H1 (cell line): ENCODE results near the gene DCAF6. TPM values are rescaled to one million over a fixed set of nuclear protein-coding genes. Genes with fewer than 3 reads are reported as not detected.

ENCODE experiments used
- CTCF ChIA-PET: fragments of 300-600 bp; sonication (Branson Sonifier 250); formaldehyde crosslinking; loops from one replicate; lab custom pipeline; 2021; ENCODE audit not compliant: partially characterized antibody; lab: Charles Lee
- POLR2A ChIA-PET: fragments of 300-600 bp; sonication (Branson Sonifier 250); formaldehyde crosslinking; loops from one replicate; lab custom pipeline; 2021; ENCODE audit warnings: inconsistent platforms; ENCODE audit not compliant: partially characterized antibody; lab: Charles Lee
- DNase-seq, 2 experiments: peaks; one replicate each; pipeline versions ENCODE4 v3.0.0 to v3.0.0-alpha.2; 2010 to 2022; ENCODE audit warnings: low spot score in 2 of 2, low read depth in 1 of 2, mixed read lengths in 1 of 2
- FAIRE-seq: peaks from 2 replicates; lab custom pipeline; 2011; peaks lifted over from hg19 to GRCh38; lab: Jason Lieb, UNC
- H2AFZ ChIP-seq: 2 replicates; pipeline ENCODE4 v1.8.1; 2012; ENCODE audit warnings: low read length, inconsistent platforms
- H2AK5ac ChIP-seq: 2 replicates; pipeline ENCODE4 v1.6.1; 2013; ENCODE audit warnings: low read depth, low read length
- H2BK120ac ChIP-seq: replicated peaks from 2 replicates; pipeline ENCODE3; 2013; ENCODE audit warnings: low read depth, low read length, inconsistent platforms
- H2BK12ac ChIP-seq: 2 replicates; pipeline ENCODE4 v1.6.1; 2013; ENCODE audit warnings: low read depth, low read length
- H2BK15ac ChIP-seq: 2 replicates; pipeline ENCODE4 v1.6.1; 2013; ENCODE audit warnings: low read length
- H2BK20ac ChIP-seq: 2 replicates; pipeline ENCODE4 v1.6.1; 2013; ENCODE audit warnings: low read length
- H2BK5ac ChIP-seq: 2 replicates; pipeline ENCODE4 v1.6.1; 2013; ENCODE audit warnings: low read depth, low read length
- H3K14ac ChIP-seq: 2 replicates; pipeline ENCODE4 v1.6.1; 2013; ENCODE audit warnings: inconsistent platforms; ENCODE audit not compliant: insufficient read length
- H3K18ac ChIP-seq: 2 replicates; pipeline ENCODE4 v1.6.1; 2013; ENCODE audit warnings: low read length; ENCODE audit errors: extremely low read depth
- H3K23ac ChIP-seq: 2 replicates; pipeline ENCODE4 v1.6.1; 2013; ENCODE audit warnings: inconsistent platforms; ENCODE audit not compliant: insufficient read length
- H3K23me2 ChIP-seq: 2 replicates; pipeline ENCODE4 v1.6.1; 2013; ENCODE audit warnings: low read depth, low read length
- H3K27ac ChIP-seq: 2 replicates; pipeline ENCODE4 v1.6.1; 2011; ENCODE audit warnings: low read depth, low read length, inconsistent platforms
- H3K27me3 ChIP-seq, 4 experiments: replicated peaks in 1 of 4; 1 replicate in 1 of 4; 2 replicates in 3 of 4; pipeline versions ENCODE4 v1.6.1 to v1.8.1; 2011 to 2013; ENCODE audit warnings: low read length in 3 of 4, mild to moderate bottlenecking in 3 of 4, inconsistent platforms in 2 of 4, mixed read lengths in 2 of 4, moderate library complexity in 1 of 4; ENCODE audit not compliant: control insufficient read depth in 3 of 4, insufficient read depth in 3 of 4; ENCODE audit errors: extremely low read depth in 1 of 4
- H3K36me3 ChIP-seq, 4 experiments: 2 replicates each; pipeline versions ENCODE4 v1.6.1 to v1.8.1; 2011 to 2013; ENCODE audit warnings: mild to moderate bottlenecking in 4 of 4, low read length in 3 of 4, moderate library complexity in 2 of 4, control low read depth in 1 of 4, inconsistent platforms in 1 of 4; ENCODE audit not compliant: insufficient read depth in 4 of 4, control insufficient read depth in 2 of 4
- H3K4ac ChIP-seq: replicated peaks from 2 replicates; pipeline ENCODE3; 2013; ENCODE audit warnings: low read length, low read depth, mixed read lengths, inconsistent platforms; ENCODE audit not compliant: insufficient read length
- H3K4me1 ChIP-seq, 4 experiments: replicated peaks in 1 of 4; 1 replicate in 1 of 4; 2 replicates in 3 of 4; pipeline versions ENCODE4 v1.6.1 to v1.8.1; 2011 to 2013; ENCODE audit warnings: low read length in 3 of 4, inconsistent platforms in 2 of 4, mixed read lengths in 1 of 4; ENCODE audit not compliant: insufficient read depth in 4 of 4, control insufficient read depth in 3 of 4
- H3K4me2 ChIP-seq, 2 experiments: 2 replicates each; pipeline versions ENCODE4 v1.6.1 to v1.8.1; 2011 to 2013; ENCODE audit warnings: low read depth in 2 of 2, low read length in 2 of 2, control low read depth in 1 of 2, inconsistent platforms in 1 of 2, mild to moderate bottlenecking in 1 of 2; ENCODE audit not compliant: insufficient read depth in 1 of 2
- H3K4me3 ChIP-seq, 4 experiments: fragments of 200-600, 300-600 bp in 1 of 4; sonication (generic), shearing (Covaris generic), sonication (Bioruptor Twin) in 1 of 4; 2 replicates each; pipeline versions ENCODE4 v1.5.1 to v1.8.1; 2011 to 2016; ENCODE audit warnings: low read length in 4 of 4, low read depth in 3 of 4, control low read depth in 2 of 4, inconsistent platforms in 2 of 4, mild to moderate bottlenecking in 2 of 4, mixed read lengths in 1 of 4, moderate library complexity in 1 of 4; ENCODE audit not compliant: insufficient read depth in 2 of 4; ENCODE audit errors: extremely low read depth in 1 of 4
- H3K56ac ChIP-seq: replicated peaks from 2 replicates; pipeline ENCODE3; 2013; ENCODE audit warnings: low read depth, mild to moderate bottlenecking, mixed read lengths, low read length, inconsistent platforms; ENCODE audit not compliant: insufficient read length
- H3K79me1 ChIP-seq: 2 replicates; pipeline ENCODE4 v1.6.1; 2013; ENCODE audit warnings: low read depth, low read length, control low read depth
- H3K79me2 ChIP-seq, 2 experiments: 2 replicates each; pipeline versions ENCODE4 v1.6.1 to v1.8.1; 2012 to 2013; ENCODE audit warnings: low read length in 2 of 2, mild to moderate bottlenecking in 2 of 2, inconsistent platforms in 1 of 2; ENCODE audit not compliant: insufficient read depth in 2 of 2, control insufficient read depth in 1 of 2
- H3K9ac ChIP-seq, 4 experiments: replicated peaks in 1 of 4; 1 replicate in 1 of 4; 2 replicates in 3 of 4; pipeline versions ENCODE4 v1.6.1 to v1.8.1; 2011 to 2013; ENCODE audit warnings: low read depth in 3 of 4, low read length in 3 of 4, control low read depth in 2 of 4, mild to moderate bottlenecking in 2 of 4, moderate library complexity in 2 of 4, inconsistent platforms in 1 of 4; ENCODE audit errors: extremely low read depth in 1 of 4
- H3K9me3 ChIP-seq, 2 experiments: 2 replicates each; pipeline versions ENCODE4 v1.6.1 to v1.8.1; 2012 to 2013; ENCODE audit warnings: mild to moderate bottlenecking in 2 of 2, moderate library complexity in 2 of 2, control low read depth in 1 of 2, inconsistent platforms in 1 of 2, low read depth in 1 of 2, low read length in 1 of 2, mixed read lengths in 1 of 2; ENCODE audit not compliant: insufficient read depth in 2 of 2
- H4K20me1 ChIP-seq, 2 experiments: replicated peaks in 1 of 2; 2 replicates each; pipeline versions ENCODE3 to v1.8.1; 2011 to 2013; ENCODE audit warnings: inconsistent platforms in 2 of 2, low read length in 2 of 2, mild to moderate bottlenecking in 1 of 2; ENCODE audit not compliant: insufficient read depth in 2 of 2, control insufficient read depth in 1 of 2
- H4K5ac ChIP-seq: 2 replicates; pipeline ENCODE4 v1.6.1; 2013; ENCODE audit warnings: low read length, low read depth, mixed read lengths, inconsistent platforms; ENCODE audit not compliant: insufficient read length
- H4K8ac ChIP-seq: 2 replicates; pipeline ENCODE4 v1.8.0; 2013; ENCODE audit warnings: mild to moderate bottlenecking, moderate library complexity, low read length, inconsistent platforms; ENCODE audit not compliant: insufficient read depth; ENCODE audit errors: extremely low read depth
- H4K91ac ChIP-seq: replicated peaks from 2 replicates; pipeline ENCODE3; 2013; ENCODE audit warnings: low read length, mixed read lengths, inconsistent platforms; ENCODE audit not compliant: insufficient read length
- JUND ChIP-seq: IDR thresholded peaks from 2 replicates; pipeline ENCODE4 v1.6.1; 2011; ENCODE audit warnings: mild to moderate bottlenecking, improper control_type of control experiment, low read length
- MAFK ChIP-seq: IDR thresholded peaks from 2 replicates; pipeline ENCODE4 v1.6.1; 2012; ENCODE audit warnings: low read depth, mild to moderate bottlenecking, improper control_type of control experiment, low read length
- NRF1 ChIP-seq: IDR thresholded peaks from 2 replicates; pipeline ENCODE4 v1.6.1; 2011; ENCODE audit warnings: mild to moderate bottlenecking, low read depth, low read length, improper control_type of control experiment
- PHF8 ChIP-seq: fragments of 200-600 bp; sonication (generic); conservative IDR thresholded peaks from 2 replicates; pipeline ENCODE4 v1.7.1; 2012; ENCODE audit warnings: low read depth, mild to moderate bottlenecking, inconsistent platforms, low read length, moderate library complexity
- RFX5 ChIP-seq: IDR thresholded peaks from 2 replicates; pipeline ENCODE4 v1.6.1; 2011; ENCODE audit warnings: low read depth, low read length, improper control_type of control experiment, borderline replicate concordance
- WGBS, 2 experiments: shearing (Covaris generic) in 1 of 2; methylation state at CpG; one replicate each; pipeline versions ENCODE4 v1.1.6 to v1.1.7; 2013 to 2015; ENCODE audit warnings: low lambda C conversion rate in 2 of 2, mixed read lengths in 2 of 2, inconsistent platforms in 1 of 2, low coverage in 1 of 2, missing lambda C conversion rate in 1 of 2; ENCODE audit not compliant: insufficient replicate concordance in 2 of 2, insufficient coverage in 1 of 2, insufficient read length in 1 of 2; ENCODE audit errors: extremely low coverage in 1 of 2, missing lambda C conversion rate in 1 of 2; 5-methylcytosine and 5-hydroxymethylcytosine counted together
- polyA plus RNA-seq, 7 experiments: library from polyadenylated mRNA; depleted of rRNA in 3 of 7; stranded (reverse) in 5 of 7; unstranded in 2 of 7; fragments of >200 nt in 5 of 7; fragments of 200-250 nt in 2 of 7; gene quantifications; 1 replicate in 5 of 7; 2 replicates in 1 of 7; 4 replicates in 1 of 7; pipeline versions ENCODE4 v1.2.1 to v1.2.3, GENCODE V29; 2011 to 2013; ENCODE audit warnings: missing spikeins in 2 of 7, mixed read lengths in 2 of 7
- total RNA-seq: library from RNA; stranded (reverse); fragmentation: NEBNext Ultra II Directional; extraction: Animal tissue kit (Norgen Biotek cat#: 25700); gene quantifications from 2 replicates; pipeline ENCODE4 v1.2.1, GENCODE V29; 2021

The DCAF6 gene
- total and polyA plus RNA-seq, 2 of the 8 experiments (the other 6 are each of a cell fraction or from before 2014, with no cell fraction given), result 12.3 to 17.4 TPM

GRCh38 chr1:168069384-168069783 is 132.9 kb downstream of the DCAF6 start:
- CTCF ChIA-PET, result interaction anchor here (2.1 kb wide), 1 partner anchor 13 kb away, joined by 10 read pairs; no protein-coding TSS in a partner anchor
- H3K23ac ChIP-seq, result no peak overlapping the region
- H3K27ac ChIP-seq, result no peak overlapping the region
- H3K4me2 ChIP-seq, result no peak overlapping the region
- TF ChIP-seq MAFK, result no peak
- no peak for TF ChIP-seq JUND
- TF ChIP-seq NRF1, result no peak
- TF ChIP-seq RFX5, result no peak
- no peak for TF ChIP-seq PHF8
- no peak overlapping the region for H3K18ac ChIP-seq
- no peak overlapping the region for H3K4me3 ChIP-seq
- no peak overlapping the region for H3K56ac ChIP-seq
- H4K5ac ChIP-seq, result no peak overlapping the region
- no peak overlapping the region for H2BK15ac ChIP-seq
- H4K8ac ChIP-seq, result no peak overlapping the region
- no peak overlapping the region for H3K4ac ChIP-seq
- no peak overlapping the region for H2AK5ac ChIP-seq
- H3K4me1 ChIP-seq, result no peaks in the 10 kb centered on the region
- no peak overlapping the region for H4K91ac ChIP-seq
- H2BK5ac ChIP-seq, result no peak overlapping the region
- POLR2A ChIA-PET, result interaction anchor here (1.9 kb wide), 1 partner anchor 8 kb away, joined by 6 read pairs; no protein-coding TSS in a partner anchor
- no peak overlapping the region for H2BK12ac ChIP-seq
- H3K27me3 ChIP-seq, result no peaks in the 10 kb centered on the region
- H3K23me2 ChIP-seq, result no peaks in the 10 kb centered on the region
- H3K79me1 ChIP-seq, result no peaks in the 10 kb centered on the region
- FAIRE-seq (no peak), DNase-seq (no peak)
- no peak overlapping the region for H3K14ac ChIP-seq
- no peaks in the 10 kb centered on the region for H3K9me3 ChIP-seq
- H3K9ac ChIP-seq, result no peak overlapping the region
- no peak overlapping the region for H2BK20ac ChIP-seq
- no peaks in the 10 kb centered on the region for H3K79me2 ChIP-seq
- no peak overlapping the region for H2BK120ac ChIP-seq
- no peaks in the 10 kb centered on the region for H4K20me1 ChIP-seq
- 87% methylated on average over 3 of the region's 3 CpGs; no CpG with 5 or more reads in 1 of the 2 experiments for WGBS, 2 experiments
- H2AFZ ChIP-seq, result no peak overlapping the region
- H3K36me3 ChIP-seq, result peaks cover 2 to 60% (median 20%) of the 10 kb centered on the region in 4 experiments; a peak in 6 of 8 replicates
